22Rv1 (cell line): ENCODE results near the gene JRKL.

Experiments
- H3K27ac ChIP-seq: fragments of 450-650 bp; 2 replicates; pipeline ENCODE4 v1.5.1; 2017
- ZFX ChIP-seq: fragments of 450-650 bp; IDR thresholded peaks from 2 replicates; pipeline ENCODE4 v1.6.1; 2017; ENCODE audit warnings: antibody characterized with exemption, borderline replicate concordance
- TF ChIP-seq, protein P1 (sequence below): fragments of 450-650 bp; IDR thresholded peaks from 2 replicates; pipeline ENCODE4 v1.5.1; 2017; ENCODE audit warnings: mild to moderate bottlenecking

JRKL gene

DNA sequence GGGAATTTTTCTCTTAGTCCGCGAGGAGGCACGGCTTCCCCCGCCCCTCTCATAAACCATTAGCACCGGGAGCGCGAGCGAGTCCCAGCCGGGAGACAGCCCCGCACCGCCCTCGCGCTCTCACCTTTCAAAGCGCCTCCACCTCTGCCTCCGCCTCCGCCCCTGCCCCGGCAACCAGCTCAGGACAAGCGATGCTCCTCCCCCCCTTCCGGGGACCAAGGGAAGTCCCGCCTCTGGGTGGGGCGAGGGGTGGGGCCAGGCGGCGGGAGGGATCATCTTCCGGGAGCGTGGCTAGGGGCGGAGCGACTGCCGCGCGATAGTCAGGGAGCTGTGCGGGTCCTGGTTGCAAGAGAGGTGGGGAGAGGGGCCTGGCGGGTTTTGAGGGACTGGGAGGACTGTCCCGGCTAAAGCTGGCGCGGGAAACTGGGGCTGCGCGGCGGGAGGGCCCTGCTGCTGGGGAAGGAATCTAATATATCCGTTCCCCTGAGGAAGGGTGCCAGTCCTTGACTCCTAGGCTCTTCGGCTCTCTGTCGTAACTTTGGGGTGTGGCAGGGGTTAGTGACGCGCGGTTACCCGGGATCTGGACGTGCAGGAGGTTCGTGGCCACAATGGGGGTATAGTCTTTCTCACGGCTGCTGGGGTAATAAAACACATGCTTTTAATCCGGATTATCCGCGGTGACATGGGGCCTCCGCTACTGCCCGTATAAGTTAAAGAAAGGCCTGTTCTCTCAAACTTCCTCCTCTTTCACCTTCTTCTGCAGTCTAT lies at the start of gene JRKL, which contains the start of gene CCDC82:
JRKL (plus strand) TSS at position 294 of the 768 bp plus-strand sequence. CDS start 637 bp downstream, outside the sequence.
CCDC82 (minus strand) TSS at position 193 of the 768 bp plus-strand sequence. CDS start 5,165 bp downstream, outside the sequence.
- TF ChIP-seq ZFX = no peak
- TF ChIP-seq, protein P1, sequence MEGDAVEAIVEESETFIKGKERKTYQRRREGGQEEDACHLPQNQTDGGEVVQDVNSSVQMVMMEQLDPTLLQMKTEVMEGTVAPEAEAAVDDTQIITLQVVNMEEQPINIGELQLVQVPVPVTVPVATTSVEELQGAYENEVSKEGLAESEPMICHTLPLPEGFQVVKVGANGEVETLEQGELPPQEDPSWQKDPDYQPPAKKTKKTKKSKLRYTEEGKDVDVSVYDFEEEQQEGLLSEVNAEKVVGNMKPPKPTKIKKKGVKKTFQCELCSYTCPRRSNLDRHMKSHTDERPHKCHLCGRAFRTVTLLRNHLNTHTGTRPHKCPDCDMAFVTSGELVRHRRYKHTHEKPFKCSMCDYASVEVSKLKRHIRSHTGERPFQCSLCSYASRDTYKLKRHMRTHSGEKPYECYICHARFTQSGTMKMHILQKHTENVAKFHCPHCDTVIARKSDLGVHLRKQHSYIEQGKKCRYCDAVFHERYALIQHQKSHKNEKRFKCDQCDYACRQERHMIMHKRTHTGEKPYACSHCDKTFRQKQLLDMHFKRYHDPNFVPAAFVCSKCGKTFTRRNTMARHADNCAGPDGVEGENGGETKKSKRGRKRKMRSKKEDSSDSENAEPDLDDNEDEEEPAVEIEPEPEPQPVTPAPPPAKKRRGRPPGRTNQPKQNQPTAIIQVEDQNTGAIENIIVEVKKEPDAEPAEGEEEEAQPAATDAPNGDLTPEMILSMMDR = no peak

DNA sequence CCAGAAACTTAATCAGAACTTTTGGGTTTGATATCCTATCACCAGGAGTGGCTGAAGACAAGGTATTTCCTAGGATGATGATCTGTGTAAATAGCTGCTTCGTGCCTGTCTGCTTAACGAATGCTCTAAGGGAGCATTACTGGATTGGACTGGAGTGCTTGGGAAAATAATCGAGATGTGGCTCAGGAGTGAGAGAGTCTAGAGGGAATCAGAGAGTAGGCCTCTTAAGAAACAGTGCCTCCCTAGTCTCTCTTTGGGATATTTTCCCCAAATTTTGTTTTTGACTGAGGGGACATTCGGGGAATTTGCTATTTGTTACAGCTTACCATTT lies 49.3 kb upstream of the JRKL start:
- no peak overlapping the region for H3K27ac ChIP-seq
- TF ChIP-seq, protein P1 = no peak
- no peak for TF ChIP-seq ZFX

More for the DNA sequence above, at the start of gene JRKL, which contains the start of gene CCDC82:
- no peak within 1 kb of the TSS for H3K27ac ChIP-seq

DNA sequence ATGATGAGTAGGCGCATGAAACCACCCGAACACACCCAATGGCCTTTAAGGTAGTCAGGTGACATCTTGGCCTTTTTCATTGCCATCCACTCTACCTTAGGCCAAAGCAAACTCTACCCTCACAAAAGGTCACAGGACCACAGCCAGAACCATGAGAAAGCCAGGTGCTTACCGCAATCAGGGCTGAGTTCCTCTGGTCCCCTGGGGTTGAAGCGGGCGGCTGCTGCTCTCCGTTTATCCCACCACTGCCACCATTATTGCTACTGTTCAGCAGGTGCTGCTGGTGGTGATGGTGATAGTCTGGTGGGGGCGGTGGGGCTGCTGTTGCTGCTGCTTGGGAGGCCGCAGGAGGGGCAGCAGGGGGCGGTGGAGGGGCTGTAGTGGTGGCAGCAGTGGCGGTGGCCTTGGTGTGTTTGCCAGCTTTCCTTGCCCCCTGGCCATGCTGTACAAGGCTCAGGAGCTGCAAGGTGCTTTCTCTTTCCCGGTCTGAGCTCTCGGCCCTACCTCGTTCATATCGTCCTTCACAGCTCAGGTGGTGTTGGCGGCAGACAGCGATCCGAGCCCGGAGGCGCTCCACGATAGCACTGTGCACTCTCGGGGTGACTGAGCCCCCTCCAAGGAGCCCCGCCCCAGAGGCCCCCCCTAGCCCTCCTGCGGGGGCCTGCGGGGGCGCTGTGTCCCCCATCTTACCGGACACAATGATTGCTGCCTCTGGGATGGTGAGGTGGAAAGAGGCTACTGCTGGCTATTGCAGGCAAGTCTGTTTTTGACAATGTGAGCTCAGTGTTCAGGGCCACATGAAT lies 48.4 kb upstream of the JRKL start:
- no peak overlapping the region for H3K27ac ChIP-seq
- TF ChIP-seq ZFX = no peak
- TF ChIP-seq, protein P1 = no peak

DNA sequence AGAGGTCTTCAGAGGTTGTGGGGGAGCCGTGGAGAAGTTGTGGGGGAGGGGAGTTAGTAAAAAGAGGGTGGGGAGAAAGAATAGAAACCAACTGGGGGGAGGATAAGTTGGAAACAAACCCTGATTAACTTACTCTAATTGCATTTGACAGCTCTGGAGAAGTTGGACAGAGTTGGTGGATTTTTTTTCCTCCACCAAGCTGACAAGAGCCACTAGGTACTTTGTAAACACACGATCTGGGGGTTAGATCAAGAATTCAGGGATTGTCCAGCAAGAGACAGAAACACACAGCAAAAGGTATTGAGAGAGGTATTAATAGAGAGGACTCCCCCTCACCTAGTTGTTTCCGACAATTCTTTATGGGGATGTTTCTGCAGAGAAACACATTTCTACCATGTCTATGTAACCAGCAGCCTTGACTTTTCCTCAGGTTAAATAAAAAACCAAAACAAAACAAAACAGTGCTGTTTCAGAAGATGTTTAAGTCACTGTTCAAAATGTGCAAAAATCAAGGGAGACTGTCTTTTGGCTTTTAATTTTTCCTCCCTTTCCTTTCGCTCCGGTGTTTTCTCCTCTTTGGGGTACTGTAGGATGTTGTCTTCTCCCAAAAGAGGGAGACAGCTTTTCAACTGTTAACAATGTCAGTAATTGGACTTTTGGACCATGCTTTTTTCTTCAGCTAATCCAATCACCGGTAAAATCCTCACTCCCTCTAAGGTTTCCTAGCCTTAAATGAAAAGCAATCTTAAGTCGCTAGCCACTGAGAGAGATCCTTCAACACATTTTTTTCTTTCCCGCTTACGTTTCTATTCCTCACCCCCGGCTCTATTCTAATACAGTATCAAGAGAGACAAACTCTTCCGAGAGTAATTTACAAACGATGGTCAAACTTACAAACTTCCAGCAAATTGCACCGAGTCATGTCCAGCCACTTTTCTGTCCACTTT lies 47.5 kb upstream of the JRKL start:
- no peak overlapping the region for H3K27ac ChIP-seq
- TF ChIP-seq, protein P1 = no peak
- TF ChIP-seq ZFX = no peak

DNA sequence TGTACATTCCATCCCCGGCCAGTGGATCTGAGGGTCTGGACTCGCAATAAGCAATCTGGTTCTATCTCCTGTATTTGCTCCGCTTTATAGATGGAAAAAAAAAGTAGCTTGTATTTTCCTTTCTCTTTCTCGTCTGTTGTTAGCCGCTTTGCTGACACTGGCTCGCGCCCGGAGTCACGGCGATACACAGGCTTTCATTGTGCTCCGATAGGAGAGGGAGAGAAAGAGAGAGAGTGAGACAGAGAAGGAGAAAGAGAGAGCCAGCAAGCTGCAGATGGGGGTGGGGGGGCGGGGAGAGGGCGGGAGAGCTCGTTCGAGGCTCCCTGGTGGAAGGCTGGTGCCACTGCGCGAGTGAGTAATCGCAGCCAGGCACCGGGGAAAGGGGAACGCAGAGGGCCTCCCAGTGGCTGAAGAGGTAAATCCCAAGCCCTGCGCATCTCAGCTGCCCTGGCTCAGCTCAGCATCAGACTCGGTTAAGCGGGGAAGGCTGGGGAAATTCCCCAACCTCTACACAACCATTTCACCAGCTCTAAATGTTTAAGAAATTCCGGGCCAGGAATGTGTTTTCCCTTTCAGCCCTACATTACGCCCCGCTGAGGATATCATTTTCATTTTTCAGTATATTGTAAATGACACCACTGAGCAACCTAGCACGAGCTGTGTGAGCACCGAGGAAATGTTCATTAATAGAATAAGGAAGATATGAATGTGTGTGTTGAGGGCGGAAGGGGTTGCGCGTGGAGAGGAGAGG lies 46.7 kb upstream of the JRKL start, which contains the start of gene MAML2:
MAML2 (minus strand) TSS at position 235 of the 751 bp plus-strand sequence. CDS start 1,300 bp downstream, outside the sequence.
- no peak within 1 kb of the TSS for H3K27ac ChIP-seq
- no peak for TF ChIP-seq ZFX
- TF ChIP-seq, protein P1 = peak; percentile 87

DNA sequence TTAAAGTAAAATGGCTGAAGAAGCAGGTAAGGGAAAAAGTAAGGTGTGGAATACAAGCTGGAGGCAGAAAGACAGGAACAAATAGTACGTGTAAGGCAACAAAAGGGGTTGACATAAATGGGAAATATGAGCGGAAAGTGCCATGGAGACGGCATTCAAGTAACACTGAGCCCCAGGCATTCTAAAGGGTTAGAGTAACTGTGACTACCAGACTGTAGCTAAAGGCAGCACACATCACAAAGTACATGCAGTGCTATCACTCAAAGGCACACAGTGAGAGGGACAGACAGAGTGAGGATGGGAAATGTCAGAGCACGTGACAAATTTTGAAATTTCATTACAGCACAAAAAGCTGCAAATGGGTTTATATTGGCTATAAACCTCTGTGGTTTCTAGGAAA lies 33.0 kb upstream of the JRKL start:
- TF ChIP-seq, protein P1 = no peak
- no peak for TF ChIP-seq ZFX
- H3K27ac ChIP-seq = no peak overlapping the region
